DMS53 treated with DMSO at 0.1 percent for 48 hours (cell line): ENCODE data around the gene TMEM130.
"Not testable (repeated sequence)": the region's sequence is repeated elsewhere in the genome, so short reads cannot be mapped to it uniquely, and the experiment has no call there.

Experiments used
- DNase-seq: peaks from one replicate; lab custom pipeline; 2025; ENCODE audit not compliant: unreplicated experiment; lab: John Stamatoyannopoulos, UW

Gene TMEM130

DNA sequence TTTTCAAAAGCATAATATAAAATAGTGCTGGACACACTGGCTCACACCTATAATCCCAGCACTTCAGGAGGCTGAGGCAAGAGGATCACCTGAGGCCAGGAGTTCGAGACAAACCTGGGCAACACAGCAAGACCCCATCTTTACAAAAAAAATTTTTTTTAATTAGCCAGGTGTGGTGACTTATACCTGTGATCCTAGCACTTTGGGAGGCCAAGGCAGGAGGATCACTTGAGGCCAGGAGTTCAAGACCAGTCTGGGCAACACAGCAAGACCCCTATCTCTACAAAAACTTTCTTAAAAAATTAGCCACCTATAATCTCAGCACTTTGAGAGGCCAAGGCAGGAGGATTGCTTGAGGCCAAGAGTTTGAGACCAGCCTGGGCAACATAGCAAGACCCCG is 27.3 kb downstream of the TMEM130 start:
- not testable (repeated sequence) for DNase-seq

DNA sequence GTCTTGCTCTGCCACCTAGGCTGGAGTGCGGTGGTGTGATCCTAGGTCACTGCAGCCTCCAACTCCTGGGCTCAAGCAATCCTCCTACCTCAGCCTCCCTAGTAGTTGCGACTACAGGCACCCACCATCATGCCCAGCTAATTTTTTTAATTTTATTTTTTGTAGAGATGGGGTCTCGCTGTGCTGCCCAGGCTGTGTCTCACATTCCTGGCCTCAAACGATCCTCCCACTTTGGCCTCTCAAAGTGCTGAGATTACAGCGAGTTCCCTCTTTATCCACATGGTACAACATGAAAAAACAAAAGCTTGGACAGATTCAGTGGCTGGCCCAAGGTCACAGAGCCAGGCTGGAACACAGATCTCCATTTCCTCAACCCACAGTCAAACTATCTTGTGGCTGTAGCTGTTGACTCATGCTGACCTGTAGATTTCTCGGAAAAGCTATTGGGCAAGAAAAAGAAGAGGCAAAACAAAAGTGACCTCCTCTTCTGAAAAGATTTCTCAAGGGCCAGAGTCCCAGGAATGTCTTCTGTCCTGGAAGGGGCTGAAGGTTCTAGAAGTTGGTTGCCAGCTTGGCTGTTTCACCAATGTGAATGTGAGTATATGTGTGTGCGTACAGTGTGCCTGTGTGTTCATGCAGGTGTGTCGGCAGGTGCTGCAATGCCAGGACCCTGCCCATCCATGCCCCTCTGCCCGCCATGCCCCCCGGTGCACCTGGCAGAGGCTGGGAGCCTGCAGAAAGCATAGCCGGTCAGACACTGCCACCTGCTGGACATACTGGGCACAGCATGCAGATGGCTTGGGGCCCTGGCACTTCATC is 28.4 kb downstream of the TMEM130 start:
- no peak for DNase-seq

DNA sequence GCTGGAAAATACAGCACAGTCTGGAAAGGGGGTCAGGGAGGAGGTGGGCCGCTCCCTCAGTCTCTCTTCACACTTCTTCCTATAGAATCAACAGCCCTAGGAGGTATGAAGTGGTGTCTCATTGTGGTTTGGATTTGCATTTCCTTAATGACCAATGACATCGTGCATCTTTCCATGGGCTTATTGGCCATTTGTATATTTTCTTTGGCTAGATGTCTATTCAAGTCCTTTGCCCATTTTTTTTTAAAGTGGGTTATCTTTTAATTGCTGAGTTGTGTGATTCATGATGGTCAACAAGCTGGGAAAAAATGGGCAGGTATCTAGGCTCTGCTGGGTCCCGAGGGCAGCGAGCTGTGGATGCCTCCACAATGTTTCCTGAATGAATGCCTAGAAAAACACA is 29.1 kb downstream of the TMEM130 start:
- no peak for DNase-seq

DNA sequence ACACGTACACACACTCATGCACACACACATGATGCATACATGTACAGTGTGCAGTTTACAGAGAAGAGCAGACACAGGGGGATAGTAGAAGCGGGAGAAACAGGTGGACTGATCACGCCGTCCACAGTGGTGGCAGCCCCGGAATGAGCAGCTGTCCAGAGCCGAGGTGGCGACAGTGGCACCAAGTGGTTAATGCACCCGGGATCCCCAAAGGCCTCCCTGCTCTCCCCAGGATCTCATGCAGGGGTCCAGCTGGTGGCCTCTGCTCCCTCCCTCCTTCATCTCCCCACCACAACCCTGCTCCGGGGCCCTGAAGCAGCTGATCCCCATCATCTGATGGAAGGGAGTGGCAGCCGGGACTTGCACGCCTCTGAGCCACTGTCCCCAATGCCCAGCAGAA is 29.7 kb downstream of the TMEM130 start:
- no peak for DNase-seq

- no peak for DNase-seq
Observed at GRCh38 chr7:98837630-98837972, 32.2 kb downstream of the TMEM130 start.

GRCh38 chr7:98836811-98837629 is 32.8 kb downstream of the TMEM130 start:
- no peak for DNase-seq

GRCh38 chr7:98834949-98835348 is 34.9 kb downstream of the TMEM130 start:
- DNase-seq, result no peak

DNA sequence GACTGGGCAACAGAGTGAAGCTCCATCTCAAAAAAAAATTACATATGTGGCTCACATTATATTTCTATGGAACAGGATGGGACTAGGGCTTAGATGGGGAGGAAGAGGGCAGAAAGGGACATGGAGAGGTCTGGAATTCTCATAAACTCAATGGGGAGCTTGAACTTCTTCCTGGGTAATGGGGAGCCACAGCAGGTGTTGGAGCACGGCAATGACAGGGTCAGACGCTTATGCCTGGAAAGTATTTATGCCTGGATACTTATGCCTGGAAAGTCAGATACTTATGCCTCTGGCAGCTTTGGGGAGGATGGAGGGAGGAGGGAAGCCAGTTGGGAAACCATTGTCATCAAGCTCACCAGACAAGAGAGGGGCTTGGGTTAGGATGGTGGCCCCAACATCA is 36.8 kb downstream of the TMEM130 start:
- no peak for DNase-seq

GRCh38 chr7:98831641-98832221 is 38.1 kb downstream of the TMEM130 start:
- no peak for DNase-seq

GRCh38 chr7:98830972-98831548 is 38.8 kb downstream of the TMEM130 start:
- no peak for DNase-seq

- DNase-seq, result no peak
Observed at GRCh38 chr7:98828368-98828767, 41.4 kb downstream of the TMEM130 start.

GRCh38 chr7:98827258-98827657 is 42.6 kb downstream of the TMEM130 start:
- no peak for DNase-seq

DNA sequence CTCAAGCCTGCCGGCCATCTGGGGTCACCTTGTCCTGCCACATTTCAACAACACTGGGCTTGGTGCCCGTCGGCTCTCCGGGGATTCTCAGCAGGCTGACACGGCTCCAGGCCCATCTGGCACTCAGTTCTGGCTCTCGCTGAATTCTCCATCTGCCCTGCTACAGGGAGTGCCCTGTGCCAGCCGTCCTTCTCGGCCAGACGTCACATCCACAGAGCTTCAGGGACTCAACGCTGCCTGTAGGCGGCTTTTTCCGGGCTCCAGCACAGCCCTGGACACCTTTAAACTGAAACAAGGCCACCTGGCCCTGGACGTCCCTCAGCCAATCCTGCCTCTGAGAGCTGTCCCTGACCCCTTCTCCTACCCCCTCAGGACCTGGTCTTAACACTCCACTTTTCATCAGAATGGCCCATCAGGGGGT is 43.0 kb downstream of the TMEM130 start:
- DNase-seq, result no peak

DNA sequence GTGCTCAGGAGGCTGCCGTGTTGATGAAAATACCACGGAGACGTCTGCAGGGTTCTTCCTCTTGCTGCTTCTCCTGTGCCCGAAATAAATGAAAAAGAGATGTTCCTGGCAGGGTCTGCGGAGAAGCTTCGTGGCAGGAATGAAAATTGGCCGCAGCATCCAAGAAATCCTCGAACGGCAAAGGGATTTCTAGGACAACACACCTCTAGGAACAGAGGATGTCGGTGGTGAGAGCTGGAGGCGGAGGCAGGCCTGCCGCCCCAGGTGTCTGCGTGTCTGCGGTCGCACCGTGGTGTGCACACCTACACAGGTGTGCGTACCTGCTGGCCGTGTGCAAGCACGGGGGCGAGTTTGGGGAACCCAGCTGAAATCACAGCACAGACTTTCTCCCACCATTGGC is 43.4 kb downstream of the TMEM130 start:
- no peak for DNase-seq

DNA sequence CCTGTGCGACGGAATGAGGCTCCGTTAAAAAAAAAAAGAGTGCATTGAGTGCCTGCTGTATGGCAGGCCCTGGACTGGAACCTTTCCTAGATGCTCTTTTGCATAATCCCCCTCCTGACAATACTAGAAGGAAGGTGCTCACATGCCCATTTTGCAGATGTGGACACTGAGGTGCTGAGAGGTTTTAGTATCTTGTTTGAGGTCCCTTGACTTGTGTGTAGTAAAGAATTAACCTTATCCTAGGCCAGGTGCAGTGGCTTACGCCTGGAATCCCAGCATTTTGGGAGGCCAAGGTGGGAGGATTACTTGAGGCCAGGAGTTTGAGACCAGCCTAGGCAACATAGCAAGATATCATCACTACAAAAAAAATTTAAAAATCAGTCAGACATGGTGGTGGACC is 46.6 kb downstream of the TMEM130 start:
- no peak for DNase-seq

DNA sequence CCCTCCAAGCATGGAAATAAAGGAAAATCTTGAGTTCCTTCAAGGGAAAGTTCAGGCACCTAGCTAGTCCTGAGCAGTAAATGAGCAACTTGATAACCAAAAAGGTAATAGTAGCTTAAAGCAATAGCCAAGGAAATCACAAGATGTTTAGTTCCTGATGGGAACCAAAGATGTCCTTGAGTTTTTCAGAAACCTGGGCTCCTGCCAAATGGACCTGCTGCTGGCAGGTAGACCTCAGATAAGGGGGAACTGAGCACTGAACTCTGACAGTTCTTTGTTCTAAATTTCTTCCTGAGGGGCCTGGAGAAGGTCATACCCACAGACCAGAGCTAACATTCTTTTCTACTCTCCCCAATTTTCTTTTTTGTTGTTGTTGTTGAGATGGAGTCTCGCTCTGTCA is 48.5 kb downstream of the TMEM130 start:
- DNase-seq, result no peak

- DNase-seq, result no peak
Observed at GRCh38 chr7:98816967-98817710, 52.7 kb downstream of the TMEM130 start.

GRCh38 chr7:98816241-98816640 is 53.6 kb downstream of the TMEM130 start:
- DNase-seq, result no peak

GRCh38 chr7:98815313-98815712 is 54.5 kb downstream of the TMEM130 start:
- no peak for DNase-seq

- DNase-seq, result no peak
Observed at GRCh38 chr7:98811299-98811698, 58.5 kb downstream of the TMEM130 start.
